GM23338 (cell line): ENCODE data around the gene CFAP410. TPM values are rescaled to one million over a fixed set of nuclear protein-coding genes. Genes with fewer than 3 reads are reported as not detected.

Experiments used
- ATAC-seq: fragments of 200-7000 bp; cut with Tn5 transposase; 3 replicates; pipeline ENCODE4 v1.9.1; 2020
- DNase-seq: peaks from one replicate; pipeline ENCODE4 v3.0.0-alpha.2; 2015; ENCODE audit warnings: low spot score
- H2AFZ ChIP-seq: fragments of 200-600 bp; sonication (generic); 2 replicates; pipeline ENCODE4 v1.8.0; 2016; ENCODE audit warnings: antibody characterized with exemption, mild to moderate bottlenecking, moderate library complexity
- H3F3A ChIP-seq: fragments of 200-600 bp; sonication (generic); replicated peaks from 2 replicates; pipeline ENCODE4 v1.8.0; 2017; ENCODE audit warnings: antibody characterized with exemption, mixed run types, low read depth
- H3K27ac ChIP-seq: fragments of 200-600 bp; sonication (generic); 2 replicates; pipeline ENCODE4 v1.6.1; 2016; ENCODE audit warnings: low read depth
- H3K27me3 ChIP-seq: fragments of 200-600 bp; sonication (generic); 2 replicates; pipeline ENCODE4 v1.8.0; 2016; ENCODE audit warnings: mild to moderate bottlenecking, mixed run types, moderate library complexity; ENCODE audit not compliant: insufficient read depth
- H3K36me3 ChIP-seq: fragments of 200-600 bp; sonication (generic); 2 replicates; pipeline ENCODE4 v1.8.0; 2016; ENCODE audit warnings: mild to moderate bottlenecking; ENCODE audit not compliant: insufficient read depth
- H3K4me1 ChIP-seq: fragments of 200-600 bp; sonication (generic); 2 replicates; pipeline ENCODE4 v1.8.0; 2016; ENCODE audit warnings: mild to moderate bottlenecking, moderate library complexity; ENCODE audit not compliant: insufficient read depth
- H3K4me2 ChIP-seq: fragments of 200-600 bp; sonication (generic); 2 replicates; pipeline ENCODE4 v1.7.1; 2017; ENCODE audit warnings: mixed run types
- H3K4me3 ChIP-seq: fragments of 200-600 bp; sonication (generic); 2 replicates; pipeline ENCODE4 v1.6.1; 2016; ENCODE audit warnings: mixed run types
- H3K79me2 ChIP-seq: fragments of 200-600 bp; sonication (generic); replicated peaks from 2 replicates; pipeline ENCODE4 v1.8.0; 2017; ENCODE audit warnings: mild to moderate bottlenecking; ENCODE audit not compliant: insufficient read depth
- H3K9me2 ChIP-seq: fragments of 200-600 bp; sonication (generic); 2 replicates; pipeline ENCODE4 v1.8.0; 2017; ENCODE audit not compliant: insufficient read depth
- H4K20me1 ChIP-seq: fragments of 200-600 bp; sonication (generic); replicated peaks from 2 replicates; pipeline ENCODE4 v1.8.0; 2017; ENCODE audit warnings: mild to moderate bottlenecking; ENCODE audit not compliant: insufficient read depth
- H3K27ac Mint-ChIP-seq: 2 replicates; pipeline ENCODE4 v1.8.0; 2020; ENCODE audit warnings: inconsistent platforms, mild to moderate bottlenecking, moderate library complexity, mixed read lengths
- H3K27me3 Mint-ChIP-seq: 3 replicates; pipeline ENCODE4 v1.8.0; 2022; ENCODE audit warnings: low read depth, mild to moderate bottlenecking, moderate library complexity, mixed read lengths, inconsistent platforms; ENCODE audit not compliant: insufficient read depth, poor library complexity
- H3K36me3 Mint-ChIP-seq: 3 replicates; pipeline ENCODE4 v1.8.0; 2021; ENCODE audit warnings: low read depth, mild to moderate bottlenecking, inconsistent platforms, moderate library complexity, mixed read lengths
- H3K4me1 Mint-ChIP-seq: 3 replicates; pipeline ENCODE4 v1.8.0; 2020; ENCODE audit warnings: mild to moderate bottlenecking, inconsistent platforms, mixed read lengths
- H3K4me3 Mint-ChIP-seq: 3 replicates; pipeline ENCODE4 v1.8.0; 2021; ENCODE audit warnings: moderate library complexity, mild to moderate bottlenecking, inconsistent platforms, mixed read lengths
- H3K9me3 Mint-ChIP-seq: 3 replicates; pipeline ENCODE4 v1.8.0; 2020; ENCODE audit warnings: moderate library complexity, mild to moderate bottlenecking, inconsistent platforms, mixed read lengths
- CREB1 ChIP-seq: fragments of 250-450 bp; sonication (Bioruptor Pico); IDR thresholded peaks from 2 replicates; pipeline ENCODE4 v1.5.0; 2020; ENCODE audit warnings: low read depth, mild to moderate bottlenecking, moderate library complexity
- EZH2 ChIP-seq: fragments of 200-600 bp; sonication (generic); IDR thresholded peaks from one replicate; pipeline ENCODE4 v1.8.0; 2017; ENCODE audit warnings: antibody characterized with exemption, mild to moderate bottlenecking, low read depth; ENCODE audit not compliant: unreplicated experiment
- EZH2phosphoT487 ChIP-seq: fragments of 200-600 bp; sonication (generic); IDR thresholded peaks from one replicate; pipeline ENCODE4 v1.8.1; 2018; ENCODE audit warnings: antibody characterized with exemption; ENCODE audit not compliant: unreplicated experiment
- NANOG ChIP-seq: IDR thresholded peaks from 2 replicates; pipeline ENCODE4 v1.6.1; 2016; ENCODE audit warnings: antibody characterized with exemption, borderline replicate concordance
- POLR2AphosphoS5 ChIP-seq: IDR thresholded peaks from 2 replicates; pipeline ENCODE4 v1.6.1; 2016; ENCODE audit warnings: antibody characterized with exemption, low read depth
- ZNF331 ChIP-seq: fragments of 250-450 bp; sonication (Bioruptor Pico); IDR thresholded peaks from 2 replicates; pipeline ENCODE4 v1.5.0; 2020; ENCODE audit warnings: low read depth, mild to moderate bottlenecking, moderate library complexity
- polyA plus RNA-seq: library from polyadenylated mRNA; unstranded; fragments of >200 nt; fragmentation: Nextera tagmentation; extraction: Ambion mirVana; gene quantifications from 2 replicates; pipeline ENCODE4 v1.2.1, GENCODE V29; 2016
- total RNA-seq: library from RNA; depleted of rRNA; stranded (reverse); fragments of >200 nt; shearing (Covaris generic); gene quantifications from 2 replicates; pipeline ENCODE4 v1.2.3, GENCODE V29; 2014
- TF ChIP-seq, protein P1 (sequence below), 2 experiments: fragments of 200-600 bp in 1 of 2; sonication (generic) in 1 of 2; conservative IDR thresholded peaks; 2 replicates each; pipeline versions ENCODE4 v1.5.1 to v1.6.1; 2016 to 2017; ENCODE audit warnings: antibody characterized with exemption in 2 of 2, low read depth in 2 of 2, mild to moderate bottlenecking in 2 of 2, moderate library complexity in 1 of 2
- TF ChIP-seq, protein P2 (sequence below): fragments of 250-450 bp; sonication (Bioruptor Pico); IDR thresholded peaks from 2 replicates; pipeline ENCODE4 v1.5.0; 2020; ENCODE audit warnings: mild to moderate bottlenecking, moderate library complexity
- TF ChIP-seq, protein P3 (sequence below): IDR thresholded peaks from 2 replicates; pipeline ENCODE4 v1.6.1; 2016; ENCODE audit warnings: antibody characterized with exemption

CFAP410 gene
- total and polyA plus RNA-seq, 2 experiments from 2014 or later = 11.0 to 24.0 TPM

DNA sequence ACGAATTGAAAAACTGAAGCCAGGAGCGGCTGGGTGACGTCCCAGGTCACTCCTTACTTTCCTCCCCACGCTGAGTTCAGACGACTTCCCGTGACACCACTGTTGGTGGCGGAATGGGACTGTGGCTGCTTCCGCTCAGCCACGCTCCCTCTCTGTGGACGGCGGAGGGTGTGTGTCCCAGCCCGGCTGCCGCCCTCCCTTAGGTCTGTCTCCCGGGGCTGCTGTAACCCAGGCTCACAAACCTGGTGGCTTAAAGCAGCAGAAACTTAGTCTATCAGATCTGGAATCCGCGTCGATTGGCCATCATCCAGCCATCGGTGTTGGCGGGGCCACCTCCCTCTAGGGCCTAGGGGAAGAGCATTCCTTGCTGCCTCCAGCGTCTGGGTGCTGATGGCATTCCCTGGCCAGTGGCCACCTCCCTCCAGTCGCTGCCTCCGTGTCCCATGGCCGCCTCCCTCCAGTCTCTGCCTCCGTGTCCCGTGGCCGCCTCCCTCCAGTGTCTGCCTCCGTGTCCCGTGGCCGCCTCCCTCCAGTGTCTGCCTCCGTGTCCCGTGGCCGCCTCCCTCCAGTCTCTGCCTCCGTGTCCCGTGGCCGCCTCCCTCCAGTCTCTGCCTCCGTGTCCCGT, 31.7 kb upstream of the CFAP410 start:
- Mint-ChIP-seq H3K9me3 (peaks cover 32% of the 10 kb centered on the region), H3K27me3 (peaks cover 15% of the 10 kb centered on the region), H3K4me3 (no peak overlapping the region), H3K4me1 (no peaks in the 10 kb centered on the region; the same call in 2 of the 3 replicates), H3K27ac (no peak overlapping the region), H3K36me3 (peaks cover 4% of the 10 kb centered on the region; the same call in 1 of the 3 replicates)
- H3K9me2 ChIP-seq = no peaks in the 10 kb centered on the region
- no peak for ATAC-seq
- H3K27ac ChIP-seq = no peak overlapping the region
- no peak for TF ChIP-seq CREB1 (CRISPR knock-in tag)
- TF ChIP-seq, protein P1, sequence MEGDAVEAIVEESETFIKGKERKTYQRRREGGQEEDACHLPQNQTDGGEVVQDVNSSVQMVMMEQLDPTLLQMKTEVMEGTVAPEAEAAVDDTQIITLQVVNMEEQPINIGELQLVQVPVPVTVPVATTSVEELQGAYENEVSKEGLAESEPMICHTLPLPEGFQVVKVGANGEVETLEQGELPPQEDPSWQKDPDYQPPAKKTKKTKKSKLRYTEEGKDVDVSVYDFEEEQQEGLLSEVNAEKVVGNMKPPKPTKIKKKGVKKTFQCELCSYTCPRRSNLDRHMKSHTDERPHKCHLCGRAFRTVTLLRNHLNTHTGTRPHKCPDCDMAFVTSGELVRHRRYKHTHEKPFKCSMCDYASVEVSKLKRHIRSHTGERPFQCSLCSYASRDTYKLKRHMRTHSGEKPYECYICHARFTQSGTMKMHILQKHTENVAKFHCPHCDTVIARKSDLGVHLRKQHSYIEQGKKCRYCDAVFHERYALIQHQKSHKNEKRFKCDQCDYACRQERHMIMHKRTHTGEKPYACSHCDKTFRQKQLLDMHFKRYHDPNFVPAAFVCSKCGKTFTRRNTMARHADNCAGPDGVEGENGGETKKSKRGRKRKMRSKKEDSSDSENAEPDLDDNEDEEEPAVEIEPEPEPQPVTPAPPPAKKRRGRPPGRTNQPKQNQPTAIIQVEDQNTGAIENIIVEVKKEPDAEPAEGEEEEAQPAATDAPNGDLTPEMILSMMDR (conservative IDR thresholded peaks at IDR 0.05; ENCODE audit: low read depth in 2 of 2) = no peak
- TF ChIP-seq NANOG = no peak
- no peak for TF ChIP-seq EZH2phosphoT487
- no peak for TF ChIP-seq EZH2
- no peak for TF ChIP-seq ZNF331 (CRISPR knock-in tag)
- TF ChIP-seq, protein P2, sequence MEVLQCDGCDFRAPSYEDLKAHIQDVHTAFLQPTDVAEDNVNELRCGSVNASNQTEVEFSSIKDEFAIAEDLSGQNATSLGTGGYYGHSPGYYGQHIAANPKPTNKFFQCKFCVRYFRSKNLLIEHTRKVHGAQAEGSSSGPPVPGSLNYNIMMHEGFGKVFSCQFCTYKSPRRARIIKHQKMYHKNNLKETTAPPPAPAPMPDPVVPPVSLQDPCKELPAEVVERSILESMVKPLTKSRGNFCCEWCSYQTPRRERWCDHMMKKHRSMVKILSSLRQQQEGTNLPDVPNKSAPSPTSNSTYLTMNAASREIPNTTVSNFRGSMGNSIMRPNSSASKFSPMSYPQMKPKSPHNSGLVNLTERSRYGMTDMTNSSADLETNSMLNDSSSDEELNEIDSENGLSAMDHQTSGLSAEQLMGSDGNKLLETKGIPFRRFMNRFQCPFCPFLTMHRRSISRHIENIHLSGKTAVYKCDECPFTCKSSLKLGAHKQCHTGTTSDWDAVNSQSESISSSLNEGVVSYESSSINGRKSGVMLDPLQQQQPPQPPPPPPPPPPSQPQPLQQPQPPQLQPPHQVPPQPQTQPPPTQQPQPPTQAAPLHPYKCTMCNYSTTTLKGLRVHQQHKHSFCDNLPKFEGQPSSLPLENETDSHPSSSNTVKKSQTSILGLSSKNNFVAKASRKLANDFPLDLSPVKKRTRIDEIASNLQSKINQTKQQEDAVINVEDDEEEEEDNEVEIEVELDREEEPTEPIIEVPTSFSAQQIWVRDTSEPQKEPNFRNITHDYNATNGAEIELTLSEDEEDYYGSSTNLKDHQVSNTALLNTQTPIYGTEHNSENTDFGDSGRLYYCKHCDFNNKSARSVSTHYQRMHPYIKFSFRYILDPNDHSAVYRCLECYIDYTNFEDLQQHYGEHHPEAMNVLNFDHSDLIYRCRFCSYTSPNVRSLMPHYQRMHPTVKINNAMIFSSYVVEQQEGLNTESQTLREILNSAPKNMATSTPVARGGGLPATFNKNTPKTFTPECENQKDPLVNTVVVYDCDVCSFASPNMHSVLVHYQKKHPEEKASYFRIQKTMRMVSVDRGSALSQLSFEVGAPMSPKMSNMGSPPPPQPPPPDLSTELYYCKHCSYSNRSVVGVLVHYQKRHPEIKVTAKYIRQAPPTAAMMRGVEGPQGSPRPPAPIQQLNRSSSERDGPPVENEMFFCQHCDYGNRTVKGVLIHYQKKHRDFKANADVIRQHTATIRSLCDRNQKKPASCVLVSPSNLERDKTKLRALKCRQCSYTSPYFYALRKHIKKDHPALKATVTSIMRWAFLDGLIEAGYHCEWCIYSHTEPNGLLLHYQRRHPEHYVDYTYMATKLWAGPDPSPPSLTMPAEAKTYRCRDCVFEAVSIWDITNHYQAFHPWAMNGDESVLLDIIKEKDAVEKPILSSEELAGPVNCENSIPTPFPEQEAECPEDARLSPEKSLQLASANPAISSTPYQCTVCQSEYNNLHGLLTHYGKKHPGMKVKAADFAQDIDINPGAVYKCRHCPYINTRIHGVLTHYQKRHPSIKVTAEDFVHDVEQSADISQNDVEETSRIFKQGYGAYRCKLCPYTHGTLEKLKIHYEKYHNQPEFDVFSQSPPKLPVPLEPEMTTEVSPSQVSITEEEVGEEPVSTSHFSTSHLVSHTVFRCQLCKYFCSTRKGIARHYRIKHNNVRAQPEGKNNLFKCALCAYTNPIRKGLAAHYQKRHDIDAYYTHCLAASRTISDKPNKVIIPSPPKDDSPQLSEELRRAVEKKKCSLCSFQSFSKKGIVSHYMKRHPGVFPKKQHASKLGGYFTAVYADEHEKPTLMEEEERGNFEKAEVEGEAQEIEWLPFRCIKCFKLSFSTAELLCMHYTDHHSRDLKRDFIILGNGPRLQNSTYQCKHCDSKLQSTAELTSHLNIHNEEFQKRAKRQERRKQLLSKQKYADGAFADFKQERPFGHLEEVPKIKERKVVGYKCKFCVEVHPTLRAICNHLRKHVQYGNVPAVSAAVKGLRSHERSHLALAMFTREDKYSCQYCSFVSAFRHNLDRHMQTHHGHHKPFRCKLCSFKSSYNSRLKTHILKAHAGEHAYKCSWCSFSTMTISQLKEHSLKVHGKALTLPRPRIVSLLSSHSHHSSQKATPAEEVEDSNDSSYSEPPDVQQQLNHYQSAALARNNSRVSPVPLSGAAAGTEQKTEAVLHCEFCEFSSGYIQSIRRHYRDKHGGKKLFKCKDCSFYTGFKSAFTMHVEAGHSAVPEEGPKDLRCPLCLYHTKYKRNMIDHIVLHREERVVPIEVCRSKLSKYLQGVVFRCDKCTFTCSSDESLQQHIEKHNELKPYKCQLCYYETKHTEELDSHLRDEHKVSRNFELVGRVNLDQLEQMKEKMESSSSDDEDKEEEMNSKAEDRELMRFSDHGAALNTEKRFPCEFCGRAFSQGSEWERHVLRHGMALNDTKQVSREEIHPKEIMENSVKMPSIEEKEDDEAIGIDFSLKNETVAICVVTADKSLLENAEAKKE (CRISPR knock-in tag) = no peak
- TF ChIP-seq, protein P3, sequence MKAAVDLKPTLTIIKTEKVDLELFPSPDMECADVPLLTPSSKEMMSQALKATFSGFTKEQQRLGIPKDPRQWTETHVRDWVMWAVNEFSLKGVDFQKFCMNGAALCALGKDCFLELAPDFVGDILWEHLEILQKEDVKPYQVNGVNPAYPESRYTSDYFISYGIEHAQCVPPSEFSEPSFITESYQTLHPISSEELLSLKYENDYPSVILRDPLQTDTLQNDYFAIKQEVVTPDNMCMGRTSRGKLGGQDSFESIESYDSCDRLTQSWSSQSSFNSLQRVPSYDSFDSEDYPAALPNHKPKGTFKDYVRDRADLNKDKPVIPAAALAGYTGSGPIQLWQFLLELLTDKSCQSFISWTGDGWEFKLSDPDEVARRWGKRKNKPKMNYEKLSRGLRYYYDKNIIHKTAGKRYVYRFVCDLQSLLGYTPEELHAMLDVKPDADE = no peak
- no peak for TF ChIP-seq POLR2AphosphoS5
- no peak overlapping the region for H3K4me3 ChIP-seq
- no peaks in the 10 kb centered on the region for H3K36me3 ChIP-seq
- no peaks in the 10 kb centered on the region for H3F3A ChIP-seq
- H3K4me1 ChIP-seq = no peaks in the 10 kb centered on the region
- no peak overlapping the region for H2AFZ ChIP-seq
- no peak overlapping the region for H3K4me2 ChIP-seq
- H4K20me1 ChIP-seq = no peaks in the 10 kb centered on the region
- H3K79me2 ChIP-seq = no peaks in the 10 kb centered on the region
- no peak for DNase-seq
- H3K27me3 ChIP-seq = peaks cover 3% of the 10 kb centered on the region; the same call in 1 of the 2 replicates
